Breast epithelium (tissue), 4 donors: ENCODE data around the gene PRRX2. TPM values are rescaled to one million over a fixed set of nuclear protein-coding genes. Genes with fewer than 3 reads are reported as not detected.

ENCODE experiments used
- DNase-seq, 2 donors: peaks; one replicate each; pipeline ENCODE4 v3.0.0-alpha.2; 2019; ENCODE audit warnings: low spot score in 2 of 2
- H3K27ac ChIP-seq, 2 donors: fragments of 200-600 bp; sonication (generic) in 1 of 2; one replicate each; pipeline ENCODE4 v1.5.1; 2016 to 2019; ENCODE audit warnings: mild to moderate bottlenecking in 1 of 2
- H3K27me3 ChIP-seq, 2 donors: fragments of 200-600 bp; sonication (generic) in 1 of 2; one replicate each; pipeline versions ENCODE4 v1.5.1 to v1.6.0; 2017 to 2019; ENCODE audit warnings: control low read depth in 1 of 2, mild to moderate bottlenecking in 1 of 2
- H3K36me3 ChIP-seq: fragments of 200-600 bp; one replicate; pipeline ENCODE4 v1.5.1; 2019
- H3K4me1 ChIP-seq, 2 donors: fragments of 200-600 bp; sonication (generic); one replicate each; pipeline ENCODE4 v1.5.1; 2016 to 2019; ENCODE audit warnings: control low read depth in 1 of 2
- H3K4me3 ChIP-seq, 3 donors: fragments of 200-600 bp; sonication (generic); 1 replicate in 2 of 3; 2 replicates in 1 of 3; pipeline ENCODE4 v1.5.1; 2016 to 2019; ENCODE audit warnings: mild to moderate bottlenecking in 3 of 3, moderate library complexity in 2 of 3
- H3K9me3 ChIP-seq, 2 donors: fragments of 200-600 bp; sonication (generic) in 1 of 2; one replicate each; pipeline ENCODE4 v1.5.1; 2016 to 2019; ENCODE audit warnings: control low read depth in 1 of 2
- POLR2A ChIP-seq: fragments of 450-650 bp; IDR thresholded peaks from one replicate; pipeline ENCODE4 v1.6.1; 2016; ENCODE audit warnings: antibody characterized with exemption, mild to moderate bottlenecking, moderate library complexity
- POLR2AphosphoS5 ChIP-seq, 3 donors: sonication (generic); formaldehyde crosslinking; IDR thresholded peaks; one replicate each; pipeline ENCODE4 v1.6.1; 2017; ENCODE audit warnings: antibody characterized with exemption in 3 of 3
- intact Hi-C: fragments of 100-400 bp; cut with DNase I; formaldehyde crosslinking; loops from one replicate; pipeline ENCODE4 v1.15.1; 2023; ENCODE audit warnings: low total_unique reads
- total RNA-seq, 3 donors: library from RNA; depleted of rRNA; stranded (reverse); fragments of >200 nt; gene quantifications; one replicate each; pipeline ENCODE4 v1.1.0, GENCODE V29; 2016
- TF ChIP-seq, protein P1 (sequence below), 3 donors: fragments of 450-650 bp; IDR thresholded peaks; one replicate each; pipeline ENCODE4 v1.5.1; 2016 to 2017; ENCODE audit warnings: antibody characterized with exemption in 3 of 3, mild to moderate bottlenecking in 3 of 3, moderate library complexity in 3 of 3

PRRX2 gene
- total RNA-seq, 3 donors from 2014 or later = 4.4 to 35.1 (median 9.9) TPM

- no peak for TF ChIP-seq POLR2AphosphoS5 (IDR thresholded peaks at IDR 0.05)
- TF ChIP-seq POLR2A = no peak
- TF ChIP-seq, protein P1, sequence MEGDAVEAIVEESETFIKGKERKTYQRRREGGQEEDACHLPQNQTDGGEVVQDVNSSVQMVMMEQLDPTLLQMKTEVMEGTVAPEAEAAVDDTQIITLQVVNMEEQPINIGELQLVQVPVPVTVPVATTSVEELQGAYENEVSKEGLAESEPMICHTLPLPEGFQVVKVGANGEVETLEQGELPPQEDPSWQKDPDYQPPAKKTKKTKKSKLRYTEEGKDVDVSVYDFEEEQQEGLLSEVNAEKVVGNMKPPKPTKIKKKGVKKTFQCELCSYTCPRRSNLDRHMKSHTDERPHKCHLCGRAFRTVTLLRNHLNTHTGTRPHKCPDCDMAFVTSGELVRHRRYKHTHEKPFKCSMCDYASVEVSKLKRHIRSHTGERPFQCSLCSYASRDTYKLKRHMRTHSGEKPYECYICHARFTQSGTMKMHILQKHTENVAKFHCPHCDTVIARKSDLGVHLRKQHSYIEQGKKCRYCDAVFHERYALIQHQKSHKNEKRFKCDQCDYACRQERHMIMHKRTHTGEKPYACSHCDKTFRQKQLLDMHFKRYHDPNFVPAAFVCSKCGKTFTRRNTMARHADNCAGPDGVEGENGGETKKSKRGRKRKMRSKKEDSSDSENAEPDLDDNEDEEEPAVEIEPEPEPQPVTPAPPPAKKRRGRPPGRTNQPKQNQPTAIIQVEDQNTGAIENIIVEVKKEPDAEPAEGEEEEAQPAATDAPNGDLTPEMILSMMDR (IDR thresholded peaks at IDR 0.05) = no peak
- peak overlapping the region in 1 of 3 donors; percentile 19 for H3K4me3 ChIP-seq
- no peaks in the 10 kb centered on the region for H3K27me3 ChIP-seq
- DNase-seq = no peak
- intact Hi-C loops = no loop called here
- peak overlapping the region; percentile 45 to 75 for H3K27ac ChIP-seq
- no peaks in the 10 kb centered on the region for H3K36me3 ChIP-seq
- H3K4me1 ChIP-seq = no peaks in the 10 kb centered on the region
- no peaks in the 10 kb centered on the region for H3K9me3 ChIP-seq
These were observed 6.1 kb downstream of the PRRX2 start for GRCh38 chr9:129671519-129671918.

DNA sequence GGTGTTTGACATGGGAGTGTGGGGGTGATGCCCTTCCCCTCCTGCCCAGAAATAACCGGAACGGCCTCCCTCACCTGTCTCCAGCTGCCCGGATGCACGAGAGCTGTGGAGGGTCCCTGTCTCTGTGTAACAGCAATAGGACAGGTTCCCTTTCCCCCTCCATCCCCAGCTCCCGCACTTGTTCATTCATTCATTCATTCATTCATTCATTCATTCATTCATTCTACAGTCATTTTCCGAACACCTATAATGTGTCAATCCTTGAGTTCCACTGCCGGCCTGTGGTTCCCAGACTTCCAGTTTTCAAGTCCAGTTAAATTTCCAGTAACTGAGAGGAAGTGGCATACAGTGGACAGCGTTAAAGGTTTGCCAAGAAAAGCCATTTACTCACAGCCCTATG, 7.3 kb downstream of the PRRX2 start:
- no peaks in the 10 kb centered on the region for H3K4me1 ChIP-seq
- intact Hi-C loops = no loop called here
- no peak overlapping the region for H3K4me3 ChIP-seq
- H3K9me3 ChIP-seq = no peaks in the 10 kb centered on the region
- no peaks in the 10 kb centered on the region for H3K36me3 ChIP-seq
- peak overlapping the region in 1 of 2 donors; percentile 75 for H3K27ac ChIP-seq
- H3K27me3 ChIP-seq = no peaks in the 10 kb centered on the region
- TF ChIP-seq POLR2A = no peak
- TF ChIP-seq, protein P1 (IDR thresholded peaks at IDR 0.05) = no peak
- TF ChIP-seq POLR2AphosphoS5 (IDR thresholded peaks at IDR 0.05) = no peak
- DNase-seq = no peak

DNA sequence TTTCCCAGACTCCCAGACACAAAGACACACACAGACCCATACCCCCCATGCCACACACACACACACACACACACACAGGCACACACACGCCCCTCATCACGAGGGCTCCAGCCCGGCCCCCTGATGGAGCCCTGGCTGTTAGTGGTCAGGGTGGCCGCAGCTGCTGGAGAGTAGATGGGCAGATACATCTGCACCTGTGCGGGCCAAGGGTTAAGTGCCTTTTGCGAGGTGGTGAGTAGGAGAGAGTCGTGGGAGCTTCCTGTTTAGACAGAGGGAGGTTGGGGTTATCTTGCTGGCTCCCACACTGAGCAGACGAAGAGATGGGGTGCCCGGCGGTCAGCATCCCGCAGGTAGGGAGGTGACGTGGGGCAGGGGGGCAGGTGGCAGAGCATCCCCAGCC, 8.2 kb downstream of the PRRX2 start:
- no peaks in the 10 kb centered on the region for H3K9me3 ChIP-seq
- no peak overlapping the region for H3K4me3 ChIP-seq
- peak overlapping the region; percentile 21 to 90 for H3K27ac ChIP-seq
- H3K4me1 ChIP-seq = no peaks in the 10 kb centered on the region
- no peak for DNase-seq
- no peaks in the 10 kb centered on the region for H3K27me3 ChIP-seq
- TF ChIP-seq POLR2A (no peak), POLR2AphosphoS5 (IDR thresholded peaks at IDR 0.05) (no peak)
- TF ChIP-seq, protein P1 (IDR thresholded peaks at IDR 0.05) = no peak
- no peaks in the 10 kb centered on the region for H3K36me3 ChIP-seq
- intact Hi-C loops = no loop called here

- H3K4me3 ChIP-seq = no peak overlapping the region
- TF ChIP-seq POLR2AphosphoS5 (IDR thresholded peaks at IDR 0.05) (no peak), POLR2A (no peak)
- TF ChIP-seq, protein P1 (IDR thresholded peaks at IDR 0.05) = no peak
- no peaks in the 10 kb centered on the region for H3K9me3 ChIP-seq
- H3K36me3 ChIP-seq = no peaks in the 10 kb centered on the region
- no peaks in the 10 kb centered on the region for H3K4me1 ChIP-seq
- no peaks in the 10 kb centered on the region for H3K27me3 ChIP-seq
- intact Hi-C loops = no loop called here
- DNase-seq = no peak
- peak overlapping the region; percentile 21 to 90 for H3K27ac ChIP-seq
These were observed 8.8 kb downstream of the PRRX2 start for GRCh38 chr9:129674229-129674628.

GRCh38 chr9:129675620-129676019, 10.2 kb downstream of the PRRX2 start:
- peak overlapping the region; percentile 50 to 90 for H3K27ac ChIP-seq

GRCh38 chr9:129676287-129676686, 10.8 kb downstream of the PRRX2 start:
- no peaks in the 10 kb centered on the region for H3K4me1 ChIP-seq
- intact Hi-C loops = no loop called here
- DNase-seq = no peak
- H3K9me3 ChIP-seq = no peaks in the 10 kb centered on the region
- H3K27me3 ChIP-seq = no peaks in the 10 kb centered on the region
- H3K27ac ChIP-seq = peak overlapping the region; percentile 50 to 90
- no peaks in the 10 kb centered on the region for H3K36me3 ChIP-seq
- H3K4me3 ChIP-seq = no peak overlapping the region
- TF ChIP-seq, protein P1 (IDR thresholded peaks at IDR 0.05) = no peak
- no peak for TF ChIP-seq POLR2AphosphoS5 (IDR thresholded peaks at IDR 0.05)
- TF ChIP-seq POLR2A = no peak

More at GRCh38 chr9:129675620-129676019, 10.2 kb downstream of the PRRX2 start:
- intact Hi-C loops = no loop called here
- no peak for DNase-seq
- Histone ChIP-seq H3K27me3 (no peaks in the 10 kb centered on the region), H3K9me3 (no peaks in the 10 kb centered on the region), H3K36me3 (no peaks in the 10 kb centered on the region), H3K4me3 (peak overlapping the region in 1 of 3 donors; percentile 43), H3K4me1 (no peaks in the 10 kb centered on the region)
- no peak for TF ChIP-seq POLR2AphosphoS5 (IDR thresholded peaks at IDR 0.05)
